Fibroblast of the aortic adventitia (primary cell): ENCODE results near the gene MSRB2. TPM values are rescaled to one million over a fixed set of nuclear protein-coding genes. Genes with fewer than 3 reads are reported as not detected.

ENCODE experiments used
- DNase-seq: peaks from one replicate; pipeline ENCODE4 v3.0.0-alpha.2; 2010; ENCODE audit warnings: low read depth
- H3K4me3 ChIP-seq: 2 replicates; pipeline ENCODE4 v1.5.1; 2011; ENCODE audit warnings: low read depth, mild to moderate bottlenecking, control low read depth, low read length, moderate library complexity
- small RNA-seq: library from RNA; depleted of rRNA; stranded (forward); fragments of <200 nt; gene quantifications from one replicate; pipeline ENCODE3, GENCODE V24; 2012
- total RNA-seq: library from RNA; depleted of rRNA; stranded (reverse); fragments of >200 nt; gene quantifications from 2 replicates; pipeline ENCODE4 v1.2.3, GENCODE V29; 2012; ENCODE audit warnings: low replicate concordance
- TF ChIP-seq, protein P1 (sequence below): IDR thresholded peaks from 2 replicates; pipeline ENCODE4 v1.5.1; 2011; ENCODE audit warnings: mild to moderate bottlenecking, low read length, control low read depth, inconsistent platforms; ENCODE audit not compliant: insufficient read depth

Gene MSRB2
- total RNA-seq, 1 donor = 7.3 TPM

DNA sequence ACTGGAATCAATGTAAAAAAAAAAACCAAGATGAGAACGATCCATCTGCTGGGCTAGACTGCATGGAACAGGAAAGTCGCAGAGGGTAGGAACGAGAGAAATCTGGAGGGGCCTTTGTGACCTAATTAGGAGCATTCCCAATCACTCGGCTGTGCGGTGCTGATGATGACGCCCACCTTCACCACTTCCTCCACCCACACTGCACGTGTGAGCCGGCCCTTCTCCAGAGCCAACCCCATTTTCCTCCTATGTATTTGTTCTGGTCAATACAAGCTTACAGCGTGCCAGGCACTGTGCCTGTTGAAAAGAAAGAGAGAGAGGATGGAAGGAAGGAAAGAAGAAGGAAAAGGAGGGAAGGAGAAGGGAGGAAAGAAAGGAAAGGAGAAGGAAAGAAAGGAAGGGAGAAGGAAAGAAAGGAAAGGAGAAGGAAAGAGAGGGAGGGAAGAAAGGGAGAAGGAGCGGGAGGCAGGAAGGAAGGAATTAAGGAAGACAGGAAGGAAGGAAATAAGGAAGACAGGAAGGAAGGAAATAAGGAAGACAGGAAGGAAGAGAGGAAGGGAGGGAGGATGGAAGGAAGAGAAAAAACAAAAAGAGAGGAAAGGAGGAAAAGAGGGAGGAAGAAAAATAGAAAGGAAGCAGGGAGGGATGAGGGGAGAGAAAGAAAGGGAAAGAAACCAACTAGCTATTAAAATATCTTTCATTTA, 61.2 kb downstream of the MSRB2 start:
- H3K4me3 ChIP-seq = no peak overlapping the region
- TF ChIP-seq, protein P1, sequence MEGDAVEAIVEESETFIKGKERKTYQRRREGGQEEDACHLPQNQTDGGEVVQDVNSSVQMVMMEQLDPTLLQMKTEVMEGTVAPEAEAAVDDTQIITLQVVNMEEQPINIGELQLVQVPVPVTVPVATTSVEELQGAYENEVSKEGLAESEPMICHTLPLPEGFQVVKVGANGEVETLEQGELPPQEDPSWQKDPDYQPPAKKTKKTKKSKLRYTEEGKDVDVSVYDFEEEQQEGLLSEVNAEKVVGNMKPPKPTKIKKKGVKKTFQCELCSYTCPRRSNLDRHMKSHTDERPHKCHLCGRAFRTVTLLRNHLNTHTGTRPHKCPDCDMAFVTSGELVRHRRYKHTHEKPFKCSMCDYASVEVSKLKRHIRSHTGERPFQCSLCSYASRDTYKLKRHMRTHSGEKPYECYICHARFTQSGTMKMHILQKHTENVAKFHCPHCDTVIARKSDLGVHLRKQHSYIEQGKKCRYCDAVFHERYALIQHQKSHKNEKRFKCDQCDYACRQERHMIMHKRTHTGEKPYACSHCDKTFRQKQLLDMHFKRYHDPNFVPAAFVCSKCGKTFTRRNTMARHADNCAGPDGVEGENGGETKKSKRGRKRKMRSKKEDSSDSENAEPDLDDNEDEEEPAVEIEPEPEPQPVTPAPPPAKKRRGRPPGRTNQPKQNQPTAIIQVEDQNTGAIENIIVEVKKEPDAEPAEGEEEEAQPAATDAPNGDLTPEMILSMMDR = no peak
- DNase-seq = no peak

DNA sequence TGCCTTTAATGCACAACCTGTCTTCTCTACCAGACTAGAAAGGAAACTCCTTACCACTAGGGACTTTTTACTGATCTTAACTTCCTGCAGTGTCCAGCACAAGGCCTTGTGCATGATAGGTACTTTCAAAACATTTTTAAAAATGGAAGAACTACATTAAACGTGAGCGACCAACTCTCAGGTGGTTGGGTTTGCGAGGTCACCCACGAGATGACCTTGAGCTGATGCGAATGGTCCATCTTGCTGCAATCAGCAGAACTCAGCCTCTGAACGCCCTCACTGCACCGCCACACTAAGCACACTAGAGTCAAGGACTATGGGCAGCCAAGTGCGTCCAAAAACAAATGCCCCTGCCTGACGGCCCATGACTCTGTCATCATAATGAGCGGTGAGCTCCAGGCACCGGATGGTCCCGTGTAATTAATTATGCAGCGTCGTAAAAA, 61.9 kb downstream of the MSRB2 start:
- DNase-seq = no peak
- TF ChIP-seq, protein P1 = no peak

DNA sequence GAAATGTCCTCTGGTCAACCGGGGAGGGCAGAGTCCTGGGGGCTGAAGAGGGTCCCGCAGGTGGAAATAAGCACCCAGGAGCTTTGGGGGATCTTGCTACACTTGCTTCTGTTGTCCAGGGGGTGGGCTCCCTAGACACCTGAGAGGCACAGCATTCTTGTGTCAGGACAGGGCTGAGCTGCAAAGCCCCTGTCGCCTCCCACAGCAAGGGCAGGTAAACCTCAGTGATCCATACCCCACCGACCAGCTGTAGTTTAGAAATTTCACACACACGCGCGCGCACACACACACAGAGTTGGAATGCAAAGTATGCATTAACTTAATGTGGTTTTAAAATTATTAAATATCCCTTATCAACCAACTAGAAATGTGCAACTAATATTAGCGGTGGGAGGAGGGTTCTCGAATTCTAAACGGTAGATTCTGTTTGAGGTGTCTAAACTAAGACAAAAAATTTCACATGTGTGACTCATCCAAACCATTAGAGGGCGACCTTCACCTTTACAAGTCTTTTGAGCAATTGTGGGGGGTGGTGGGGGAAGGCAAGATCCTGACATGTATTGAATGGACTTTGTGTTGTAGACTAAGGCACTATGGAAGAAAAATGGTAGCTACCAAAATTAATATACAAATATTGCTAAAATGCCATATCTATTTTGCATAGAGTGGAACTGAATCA, 62.5 kb downstream of the MSRB2 start:
- TF ChIP-seq, protein P1 = peak; percentile 42
- H3K4me3 ChIP-seq = no peak overlapping the region
- peak; percentile 43 for DNase-seq

More for the DNA sequence above, 61.9 kb downstream of the MSRB2 start:
- no peak overlapping the region for H3K4me3 ChIP-seq

DNA sequence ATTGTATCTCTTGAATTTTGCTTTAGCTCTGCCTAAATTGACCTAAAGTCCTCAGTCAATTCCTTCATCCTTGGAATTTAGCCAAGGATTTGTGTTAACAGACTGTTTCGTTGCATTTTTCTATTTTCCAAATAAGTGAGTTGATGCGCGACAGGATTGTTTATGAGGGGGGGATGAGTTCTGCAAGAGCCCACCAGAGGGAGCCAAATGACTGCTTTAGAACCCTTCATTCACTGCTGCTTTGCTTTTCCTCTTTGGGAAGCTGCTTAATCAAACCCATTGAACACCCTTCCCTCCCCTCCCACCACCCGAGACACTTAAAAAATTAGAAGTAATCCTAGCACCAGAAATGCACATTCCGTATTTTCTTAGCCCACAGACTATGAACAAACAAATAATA, 63.0 kb downstream of the MSRB2 start:
- peak; percentile 71 for DNase-seq
- H3K4me3 ChIP-seq = no peak overlapping the region
- TF ChIP-seq, protein P1 = peak; percentile 93

DNA sequence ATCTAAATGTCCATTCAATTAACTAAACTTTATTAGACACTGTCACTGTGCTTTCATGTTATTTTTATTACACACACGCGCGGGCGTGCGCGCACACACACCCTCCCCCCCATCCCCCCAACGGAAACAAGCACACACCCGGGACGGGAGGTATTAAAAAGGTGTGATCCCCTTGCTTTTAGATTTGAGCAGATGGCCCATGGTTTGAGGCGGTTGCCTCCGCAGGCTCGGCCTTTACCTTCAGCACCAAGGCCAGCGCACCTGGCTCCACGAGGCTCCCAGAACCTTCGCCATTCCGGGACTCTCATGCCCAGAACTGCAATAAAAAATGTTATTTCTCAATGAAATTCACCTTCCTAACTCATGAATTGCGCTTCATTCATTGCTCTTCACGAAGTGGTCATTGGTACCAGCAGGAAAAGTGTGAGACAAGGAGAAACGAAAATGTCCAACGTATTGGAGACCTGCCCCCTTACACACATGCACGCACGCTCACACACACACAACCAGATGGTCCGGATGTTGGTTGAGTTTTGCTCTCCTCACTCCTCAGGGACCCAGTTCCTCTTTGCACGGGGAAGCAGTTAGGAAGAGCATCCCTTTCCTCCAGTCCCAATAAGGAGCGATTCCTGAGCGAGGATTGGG, 76.0 kb downstream of the MSRB2 start:
- DNase-seq = peak; percentile 38
- no peak overlapping the region for H3K4me3 ChIP-seq
- TF ChIP-seq, protein P1 = no peak

Small RNAs within 50 kb of the gene (small RNA-seq; reads per million reads assigned to genes)
- gene RF00561 = not detected

Other genes with a start within 250 kb of the MSRB2 start
- 0.25 TPM in 1 of 2 replicates, not detected in the other for gene ARMC3, start 167.5 kb upstream of the MSRB2 start, total RNA-seq
- not detected in 2 replicates for gene PTF1A, start 96.7 kb downstream of the MSRB2 start, total RNA-seq
- 0.09 TPM in 1 of 2 replicates, not detected in the other for gene C10orf67, start 249.2 kb downstream of the MSRB2 start, total RNA-seq